ENCODE data around the gene RAI1.
"Not testable (repeated sequence)": the region's sequence is repeated elsewhere in the genome, so short reads cannot be mapped to it uniquely, and the experiment has no call there.

Gene RAI1

GRCh38 chr17:17681187-17681743, at the start of gene RAI1:
RAI1 (plus strand) TSS chr17:17681458; CDS start chr17:17792949, 111,491 bp downstream.
- peak; percentile 66 for DNase-seq

- not testable (repeated sequence) for DNase-seq
Measured at GRCh38 chr17:17632690-17633089, 48.6 kb upstream of the RAI1 start.

GRCh38 chr17:17633310-17633709, 47.9 kb upstream of the RAI1 start:
- DNase-seq = no peak

- DNase-seq = no peak
Measured at GRCh38 chr17:17635126-17635525, 46.1 kb upstream of the RAI1 start.

GRCh38 chr17:17635537-17636271, 45.6 kb upstream of the RAI1 start:
- DNase-seq = not testable (repeated sequence)

GRCh38 chr17:17636272-17636885, 44.9 kb upstream of the RAI1 start:
- DNase-seq = no peak

- DNase-seq = no peak
Measured at GRCh38 chr17:17638467-17638866, 42.8 kb upstream of the RAI1 start.

GRCh38 chr17:17639661-17640270, 41.5 kb upstream of the RAI1 start:
- not testable (repeated sequence) for DNase-seq

- peak; percentile 80 for DNase-seq
Measured at GRCh38 chr17:17641621-17642409, 39.4 kb upstream of the RAI1 start.

GRCh38 chr17:17645148-17645547, 36.1 kb upstream of the RAI1 start:
- not testable (repeated sequence) for DNase-seq

- no peak for DNase-seq
Measured at GRCh38 chr17:17645961-17646360, 35.3 kb upstream of the RAI1 start.

- DNase-seq = no peak
Measured at GRCh38 chr17:17647524-17648178, 33.6 kb upstream of the RAI1 start.

GRCh38 chr17:17648762-17649161, 32.5 kb upstream of the RAI1 start:
- no peak for DNase-seq

- DNase-seq = no peak
Measured at GRCh38 chr17:17650959-17651358, 30.3 kb upstream of the RAI1 start.

- no peak for DNase-seq
Measured at GRCh38 chr17:17653343-17653742, 27.9 kb upstream of the RAI1 start.

- no peak for DNase-seq
Measured at GRCh38 chr17:17659340-17659739, 21.9 kb upstream of the RAI1 start.

GRCh38 chr17:17661134-17661533, 20.1 kb upstream of the RAI1 start:
- no peak for DNase-seq

- DNase-seq = no peak
Measured at GRCh38 chr17:17661834-17662385, 19.3 kb upstream of the RAI1 start.

GRCh38 chr17:17663160-17664063, 17.8 kb upstream of the RAI1 start:
- peak; percentile 71 for DNase-seq

GRCh38 chr17:17664064-17664452, 17.2 kb upstream of the RAI1 start:
- DNase-seq = no peak

GRCh38 chr17:17665255-17665654, 16.0 kb upstream of the RAI1 start:
- no peak for DNase-seq
